ENCODE results near the gene PLCB2.

DNA sequence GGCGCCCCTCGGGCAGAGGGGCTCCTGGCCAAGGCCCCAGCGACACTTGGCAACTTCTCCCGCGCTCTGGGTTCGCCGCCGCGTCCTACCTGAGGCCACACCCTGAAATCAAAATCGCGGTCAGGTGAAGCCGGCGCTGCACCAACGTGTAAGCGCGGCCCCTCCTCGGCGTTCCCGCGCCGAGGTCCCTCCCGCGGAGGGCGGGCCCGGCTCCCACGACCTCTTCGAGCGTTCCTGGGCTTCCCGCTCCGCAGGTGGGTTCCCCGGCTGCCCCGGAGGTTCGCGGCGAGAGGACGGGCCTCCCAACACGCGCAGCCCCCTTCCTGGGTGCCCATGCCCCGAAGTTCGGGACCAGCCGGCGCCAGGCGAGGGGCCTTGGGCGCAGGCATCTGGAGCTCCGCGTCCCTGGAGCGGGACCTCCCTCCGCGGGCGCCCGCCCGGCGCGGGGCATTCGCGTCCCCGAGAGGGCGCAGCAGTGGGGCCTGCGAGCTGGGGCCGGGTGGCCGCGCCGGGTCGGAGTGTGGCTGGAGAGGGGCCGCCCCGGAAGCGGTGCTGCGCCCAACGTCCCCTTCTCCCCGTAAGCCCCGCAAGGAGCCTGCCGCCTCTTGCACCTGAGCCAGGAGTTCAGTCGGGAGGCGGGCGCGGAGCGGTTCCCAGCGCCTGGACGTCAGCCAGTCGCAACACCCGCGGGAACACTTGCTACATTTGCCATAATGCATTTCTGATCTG lies 55.1 kb downstream of the PLCB2 start:
- TF ChIP-seq, protein P1, sequence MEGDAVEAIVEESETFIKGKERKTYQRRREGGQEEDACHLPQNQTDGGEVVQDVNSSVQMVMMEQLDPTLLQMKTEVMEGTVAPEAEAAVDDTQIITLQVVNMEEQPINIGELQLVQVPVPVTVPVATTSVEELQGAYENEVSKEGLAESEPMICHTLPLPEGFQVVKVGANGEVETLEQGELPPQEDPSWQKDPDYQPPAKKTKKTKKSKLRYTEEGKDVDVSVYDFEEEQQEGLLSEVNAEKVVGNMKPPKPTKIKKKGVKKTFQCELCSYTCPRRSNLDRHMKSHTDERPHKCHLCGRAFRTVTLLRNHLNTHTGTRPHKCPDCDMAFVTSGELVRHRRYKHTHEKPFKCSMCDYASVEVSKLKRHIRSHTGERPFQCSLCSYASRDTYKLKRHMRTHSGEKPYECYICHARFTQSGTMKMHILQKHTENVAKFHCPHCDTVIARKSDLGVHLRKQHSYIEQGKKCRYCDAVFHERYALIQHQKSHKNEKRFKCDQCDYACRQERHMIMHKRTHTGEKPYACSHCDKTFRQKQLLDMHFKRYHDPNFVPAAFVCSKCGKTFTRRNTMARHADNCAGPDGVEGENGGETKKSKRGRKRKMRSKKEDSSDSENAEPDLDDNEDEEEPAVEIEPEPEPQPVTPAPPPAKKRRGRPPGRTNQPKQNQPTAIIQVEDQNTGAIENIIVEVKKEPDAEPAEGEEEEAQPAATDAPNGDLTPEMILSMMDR (IDR thresholded peaks at IDR 0.05) = peak; percentile 25
- TF ChIP-seq ZFX (IDR thresholded peaks at IDR 0.05; ENCODE audit: borderline replicate concordance) = no peak
